HG02571 (cell line): ENCODE results near the gene OR1F1.
"Not testable (repeated sequence)": the region's sequence is repeated elsewhere in the genome, so short reads cannot be mapped to it uniquely, and the experiment has no call there.

ENCODE experiments used
- ATAC-seq: cut with Tn5 transposase; IDR thresholded peaks from one replicate; pipeline ENCODE4 v1.9.1; 2021; ENCODE audit warnings: mild to moderate bottlenecking, moderate library complexity; ENCODE audit not compliant: unreplicated experiment

OR1F1 gene

DNA sequence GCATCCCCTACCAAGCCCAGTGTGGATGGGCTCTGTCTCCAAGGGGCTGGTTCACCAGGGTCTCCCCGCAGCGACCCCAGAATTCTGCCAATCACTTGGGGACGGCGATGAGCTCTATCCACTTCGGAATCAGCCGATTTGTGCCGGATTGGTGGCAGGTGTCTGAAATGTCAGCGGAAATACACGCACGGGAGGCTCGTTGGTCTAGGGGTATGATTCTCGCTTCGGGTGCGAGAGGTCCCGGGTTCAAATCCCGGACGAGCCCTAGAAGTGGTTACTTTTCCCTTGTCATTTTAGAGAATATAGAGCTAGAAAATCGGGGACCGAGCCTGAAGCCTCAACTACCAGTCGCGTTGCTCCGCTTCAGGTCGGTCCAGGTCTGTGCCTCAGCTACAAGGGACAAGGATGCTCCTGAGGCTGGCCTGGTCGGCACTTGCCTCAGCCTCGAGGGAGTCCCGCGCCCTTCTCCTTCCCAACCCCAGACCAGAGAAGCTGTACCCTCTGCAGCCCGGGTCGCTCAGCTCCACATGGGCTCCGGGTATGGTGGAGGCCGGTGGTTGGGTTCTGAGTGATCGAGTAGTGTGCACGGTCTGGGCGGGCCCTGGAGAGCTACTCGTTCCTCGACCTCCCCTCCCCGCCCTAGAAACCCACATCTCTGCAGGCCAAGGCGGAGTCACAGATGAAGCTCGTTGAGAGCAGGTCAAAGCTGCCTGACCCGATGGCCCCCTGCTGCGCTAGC, 16.0 kb upstream of the OR1F1 start:
- ATAC-seq: peak; percentile 17

DNA sequence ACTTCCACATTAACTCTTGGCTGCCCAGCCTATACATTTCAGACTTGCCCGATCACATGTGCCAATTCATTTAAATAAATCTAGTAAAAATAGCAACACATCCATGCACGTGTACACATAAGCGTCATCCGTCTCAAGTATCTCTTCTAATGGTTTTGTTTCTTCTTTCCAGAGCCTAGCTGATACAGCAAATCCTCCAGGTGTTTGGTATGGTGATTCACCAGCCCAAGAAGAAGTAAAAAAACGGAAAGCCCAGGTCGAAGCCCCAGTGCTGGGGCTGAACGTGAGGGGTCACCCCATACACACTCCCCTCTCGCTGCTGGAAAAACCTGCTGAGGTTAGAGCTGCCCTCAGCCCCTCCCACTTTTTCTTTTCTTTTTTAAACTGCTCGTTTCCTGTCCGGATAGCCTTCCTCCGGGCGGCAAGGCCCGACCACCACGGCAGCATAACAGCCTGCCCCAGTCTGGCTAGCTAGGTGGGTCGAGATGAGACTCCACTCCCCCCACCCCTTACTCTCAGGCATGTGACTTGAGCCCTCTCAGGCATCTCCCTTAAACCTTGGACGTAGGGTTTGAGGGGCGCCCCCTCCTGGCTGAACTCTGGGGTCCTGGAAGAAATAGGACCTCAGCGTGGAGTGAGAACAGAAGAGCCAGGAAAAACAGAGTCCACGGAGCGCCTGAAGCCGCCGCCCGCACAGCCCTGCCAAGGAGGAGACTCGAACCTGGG, 13.9 kb upstream of the OR1F1 start:
- no peak for ATAC-seq

DNA sequence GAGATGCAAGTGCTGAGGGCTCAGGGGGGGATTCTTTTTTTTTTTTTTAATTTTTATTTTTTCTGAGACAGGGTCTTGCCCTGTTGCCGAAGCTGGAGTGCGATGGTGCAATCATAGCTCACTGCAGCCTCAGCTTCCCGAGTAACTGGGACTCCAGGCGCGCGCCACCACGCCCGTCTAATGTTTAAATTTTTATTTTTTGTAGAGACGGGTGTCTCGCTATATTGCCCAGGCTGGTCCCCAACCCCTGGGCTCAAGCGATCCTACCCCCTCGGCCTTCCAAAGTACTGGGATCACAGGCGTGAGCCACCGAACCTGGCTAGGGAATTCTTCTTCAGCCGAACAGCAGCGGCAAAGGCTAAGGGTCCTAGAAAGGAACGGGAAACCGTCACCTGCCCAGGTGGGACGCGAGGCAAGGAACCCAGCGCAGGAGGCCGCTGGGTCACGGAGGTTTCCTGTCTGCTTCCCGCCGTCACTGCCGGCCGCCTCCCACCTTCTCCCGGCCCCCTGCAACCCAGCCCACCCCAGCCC, 13.3 kb upstream of the OR1F1 start:
- ATAC-seq: no peak

DNA sequence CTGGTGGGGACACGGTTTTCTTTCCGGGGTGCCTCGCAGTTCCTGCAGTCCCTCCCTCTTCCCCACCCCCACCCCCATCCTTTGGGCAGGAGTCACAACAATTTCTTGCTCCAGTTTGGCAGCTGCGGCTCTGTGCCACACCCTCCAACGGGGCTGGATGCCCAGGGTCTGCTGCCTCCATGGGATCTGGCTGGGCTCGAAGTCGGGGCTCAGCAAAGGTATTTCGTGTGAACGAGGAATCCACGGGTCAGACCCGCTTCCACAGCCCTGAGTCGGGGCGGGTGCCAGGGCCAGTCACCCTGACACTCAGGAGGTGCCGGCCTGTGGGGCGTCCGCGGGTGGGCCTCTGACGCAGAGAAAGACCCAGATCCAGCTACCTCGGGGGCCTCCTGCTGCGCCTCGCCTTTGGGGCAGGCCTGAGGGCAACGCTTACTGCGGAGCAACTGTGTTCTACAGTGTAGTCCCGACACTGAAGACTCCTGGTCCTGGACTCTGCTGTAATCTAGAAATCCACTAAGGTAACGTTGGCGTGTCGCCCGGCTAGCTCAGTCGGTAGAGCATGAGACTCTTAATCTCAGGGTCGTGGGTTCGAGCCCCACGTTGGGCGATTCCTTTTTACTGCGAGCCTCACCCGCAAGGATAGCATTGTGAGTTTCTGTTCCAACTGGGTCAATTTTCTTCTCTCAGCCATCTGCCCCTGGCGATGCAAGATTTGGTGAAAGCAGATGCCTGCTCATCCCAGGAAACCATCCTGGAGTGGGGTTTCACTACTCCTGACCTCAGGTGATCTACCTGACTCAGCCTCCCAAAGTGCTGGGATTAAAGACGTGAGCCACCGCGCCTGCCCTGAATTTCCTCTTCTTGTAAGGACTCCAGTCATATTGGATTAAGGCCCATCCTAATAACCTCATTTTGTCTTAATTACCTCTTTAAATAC, 12.6 kb upstream of the OR1F1 start:
- no peak for ATAC-seq

DNA sequence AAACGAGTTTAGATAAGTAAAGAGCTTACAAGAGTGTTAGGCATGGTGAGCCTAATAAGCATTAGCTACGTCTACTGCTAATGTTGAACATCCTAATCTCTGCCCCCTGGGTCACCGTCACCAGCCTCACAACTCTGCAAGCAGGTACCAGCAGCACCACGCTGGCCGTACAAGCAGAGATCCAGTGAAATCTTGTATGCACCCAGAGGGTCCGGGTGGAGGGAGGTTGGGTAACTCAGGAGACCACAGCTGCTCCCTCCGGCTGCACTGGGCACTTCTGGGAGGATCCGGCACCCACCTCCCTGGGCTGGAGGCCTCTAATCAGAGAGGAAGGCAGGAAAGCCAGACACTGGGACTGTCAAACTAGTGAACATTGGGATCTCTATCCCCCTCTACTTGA, 8.4 kb upstream of the OR1F1 start:
- ATAC-seq: no peak

DNA sequence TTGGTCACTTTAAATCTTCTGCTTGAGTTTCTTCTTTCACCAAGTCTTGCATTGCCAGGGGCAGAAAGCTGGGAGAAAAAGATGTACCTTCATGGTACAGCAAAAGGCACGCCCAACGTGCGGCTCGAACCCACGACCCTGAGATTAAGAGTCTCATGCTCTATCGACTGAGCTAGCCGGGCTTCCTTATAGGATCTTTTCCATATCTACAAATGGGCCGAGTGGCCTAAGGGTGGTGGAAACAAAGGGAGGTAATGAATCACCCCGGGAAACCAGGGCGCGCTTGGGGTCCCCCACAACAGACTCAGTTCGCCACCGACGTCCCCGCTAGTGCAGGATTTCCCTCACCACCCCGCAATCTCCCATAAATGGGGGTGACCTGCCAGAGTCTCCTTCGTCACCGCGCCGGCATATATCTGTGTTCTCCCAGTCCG, 7.5 kb upstream of the OR1F1 start:
- ATAC-seq: no peak

DNA sequence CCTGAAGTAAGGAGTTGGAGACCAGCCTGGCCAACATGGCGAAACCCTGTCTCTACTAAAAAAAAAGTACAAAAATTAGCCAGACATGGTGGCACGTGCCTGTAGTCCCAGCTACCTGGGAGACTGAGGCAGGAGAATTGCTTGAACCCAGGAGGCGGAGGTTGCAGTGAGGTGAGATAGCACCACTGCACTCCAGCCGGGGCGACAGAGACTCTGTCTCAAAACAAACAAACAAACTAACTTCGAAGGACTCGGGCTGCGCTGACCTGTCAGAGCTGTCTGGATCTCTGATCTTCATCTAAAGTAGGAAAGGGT, 5.8 kb upstream of the OR1F1 start:
- not testable (repeated sequence) for ATAC-seq

DNA sequence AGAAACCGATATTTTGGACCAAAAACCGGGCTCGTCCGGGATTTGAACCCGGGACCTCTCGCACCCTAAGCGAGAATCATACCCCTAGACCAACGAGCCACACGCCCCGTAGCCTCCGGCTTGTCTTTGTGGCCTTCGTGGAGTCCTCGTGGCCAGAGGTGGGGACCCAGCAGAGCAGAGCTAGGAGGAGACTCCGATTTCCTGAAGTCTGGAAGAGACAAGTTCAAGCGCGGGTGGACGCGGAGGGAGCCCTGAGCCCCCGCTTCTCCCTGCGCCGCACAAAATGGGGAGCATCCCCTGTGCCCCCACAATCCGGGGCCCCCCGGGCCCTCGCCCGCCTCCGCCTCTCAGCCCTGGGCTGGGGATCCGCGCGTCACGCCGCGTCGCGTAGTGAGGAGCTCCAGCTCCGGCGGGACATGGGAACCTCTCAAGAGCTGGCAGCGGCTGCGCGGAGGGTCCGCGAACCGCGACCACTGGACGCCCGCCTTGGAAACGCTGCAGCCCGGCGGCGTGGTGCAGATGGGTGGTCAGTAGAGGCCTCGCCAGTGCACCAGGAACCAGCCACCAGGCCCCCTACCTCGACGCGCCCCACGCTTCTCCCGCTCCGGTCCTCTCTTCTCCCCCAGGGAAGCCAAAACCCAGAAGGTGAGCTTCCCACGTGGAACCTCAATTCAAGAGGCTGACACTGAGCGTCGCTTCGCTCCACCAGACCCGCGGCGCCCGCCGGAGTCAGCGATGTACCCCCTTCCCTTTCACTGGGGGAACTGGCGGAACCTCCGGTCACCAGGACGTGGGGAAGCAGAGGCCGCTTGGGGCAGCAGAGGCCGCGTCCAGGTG, 5.2 kb upstream of the OR1F1 start:
- ATAC-seq: no peak

DNA sequence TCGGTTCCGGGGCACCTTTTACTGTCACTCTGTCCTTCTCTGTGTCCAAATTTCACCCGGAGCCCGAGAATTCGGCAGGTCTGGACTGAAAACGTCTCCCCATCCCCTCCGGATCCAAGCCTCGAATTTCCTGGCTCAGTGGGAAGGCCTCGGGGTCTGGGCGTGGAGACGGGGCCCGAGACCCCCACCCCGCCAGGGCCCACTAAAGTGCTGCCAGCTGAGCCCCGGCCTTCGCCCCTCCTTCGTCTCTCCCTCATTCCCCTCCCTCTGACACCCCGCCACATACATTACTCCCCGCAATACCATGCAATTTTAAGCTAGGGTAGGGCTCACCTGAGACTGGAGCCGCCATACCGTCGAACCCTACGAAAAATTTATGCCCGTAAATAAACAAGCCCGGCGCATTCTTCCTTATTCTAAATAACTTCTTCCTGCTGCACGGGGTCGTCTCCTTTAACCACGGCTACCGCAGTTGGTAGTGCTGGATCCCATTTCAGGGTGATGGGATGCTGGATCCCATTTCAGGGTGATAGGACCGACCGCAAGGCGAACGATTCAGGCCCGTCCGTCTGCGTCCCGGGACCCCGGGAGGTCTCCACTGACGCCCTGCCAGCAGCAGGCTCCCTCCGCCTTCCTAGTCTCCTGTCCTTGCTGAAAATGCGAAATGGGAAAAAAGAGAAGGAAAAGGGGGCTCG, 4.4 kb upstream of the OR1F1 start:
- no peak for ATAC-seq

DNA sequence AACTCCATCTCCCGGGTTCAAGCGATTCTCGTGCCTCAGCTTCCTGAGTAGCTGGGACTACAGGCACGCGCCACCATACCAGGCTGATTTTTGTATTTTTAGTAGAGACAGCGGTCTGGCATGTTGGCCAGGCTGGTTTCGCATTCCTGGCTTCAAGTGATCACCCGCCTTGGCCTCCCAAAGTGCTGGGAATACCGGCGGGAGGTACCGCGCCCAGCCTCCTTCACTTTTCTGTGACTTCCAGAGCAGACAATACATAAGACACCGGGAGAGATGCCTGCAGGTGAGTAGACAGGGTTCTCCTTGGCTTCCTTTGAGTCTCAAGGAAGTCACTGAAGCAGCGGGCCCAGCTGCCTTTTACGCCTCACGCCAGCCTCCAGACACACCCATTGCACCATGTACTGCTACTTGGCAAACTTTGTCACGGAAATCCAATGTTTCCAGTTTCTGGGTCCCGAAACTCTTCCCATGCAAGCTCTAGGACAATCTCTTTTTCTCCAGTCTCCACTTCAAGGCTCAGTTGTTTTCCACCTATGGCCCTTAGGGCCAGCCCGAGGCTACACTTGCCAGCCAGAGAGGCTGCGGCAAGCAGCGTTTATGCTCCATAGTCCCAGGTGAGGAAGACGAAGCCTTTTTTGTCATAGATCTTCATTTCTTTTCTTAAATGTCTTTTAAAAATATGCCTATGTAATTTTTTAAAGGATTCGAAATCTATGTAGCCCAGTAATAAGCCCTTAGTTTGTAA, 886 bp upstream of the OR1F1 start:
- ATAC-seq: no peak

DNA sequence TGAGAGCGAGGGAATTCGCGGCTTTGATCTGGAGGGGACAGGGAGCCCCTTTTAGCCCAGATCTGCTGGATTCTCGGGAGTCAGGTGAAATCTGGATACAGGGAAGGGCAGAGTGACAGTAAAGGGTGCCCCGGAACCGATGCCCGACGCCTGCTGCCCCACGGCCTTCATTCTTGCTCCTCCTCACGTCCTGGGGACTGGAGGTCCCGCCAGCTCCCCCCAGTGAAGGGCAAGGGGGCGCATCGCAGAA, 596 bp downstream of the OR1F1 start:
- ATAC-seq: no peak

DNA sequence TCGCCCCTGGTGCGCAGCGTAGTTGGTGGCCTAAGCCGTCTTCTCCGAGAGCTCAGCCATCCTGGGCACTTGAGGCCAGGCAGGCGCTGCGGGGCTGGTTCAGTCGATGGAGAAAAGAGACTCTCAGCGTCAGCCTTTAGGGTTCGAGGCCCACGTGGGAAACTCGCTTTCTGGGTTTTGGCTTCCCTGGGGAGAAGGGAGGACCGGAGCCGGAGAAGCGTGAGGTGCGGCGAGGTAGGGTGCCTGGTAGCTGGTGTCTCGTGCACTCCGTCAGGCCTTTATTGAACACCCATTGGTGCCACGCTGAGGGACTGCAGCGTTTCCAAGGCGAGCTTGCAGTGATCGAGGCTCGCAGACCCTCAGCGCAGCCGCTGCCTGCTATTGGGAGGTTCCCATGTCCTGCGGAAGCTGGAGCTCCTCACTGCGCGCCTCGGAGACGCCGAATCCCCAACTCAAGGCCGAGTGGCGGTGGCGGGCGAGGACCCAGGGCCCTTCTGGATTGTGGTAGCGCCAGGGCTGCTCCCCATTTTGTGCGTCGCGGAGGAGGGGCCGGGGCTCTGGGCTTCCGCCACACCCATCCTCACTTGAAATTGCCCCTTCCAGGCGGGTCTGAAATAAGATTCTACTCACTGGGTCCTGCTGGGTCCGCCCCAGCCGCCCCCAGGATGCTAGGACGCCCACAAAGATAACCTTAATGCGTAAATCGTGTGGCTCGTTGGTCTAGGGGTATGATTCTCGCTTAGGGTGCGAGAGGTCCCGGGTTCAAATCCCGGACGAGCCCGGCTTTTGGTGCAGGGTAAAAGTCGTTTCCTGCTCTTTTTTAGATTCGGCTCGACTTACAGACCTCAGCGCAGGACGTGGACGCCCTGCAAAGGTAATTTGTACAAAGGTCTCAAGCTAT, 1.2 kb downstream of the OR1F1 start:
- no peak for ATAC-seq

DNA sequence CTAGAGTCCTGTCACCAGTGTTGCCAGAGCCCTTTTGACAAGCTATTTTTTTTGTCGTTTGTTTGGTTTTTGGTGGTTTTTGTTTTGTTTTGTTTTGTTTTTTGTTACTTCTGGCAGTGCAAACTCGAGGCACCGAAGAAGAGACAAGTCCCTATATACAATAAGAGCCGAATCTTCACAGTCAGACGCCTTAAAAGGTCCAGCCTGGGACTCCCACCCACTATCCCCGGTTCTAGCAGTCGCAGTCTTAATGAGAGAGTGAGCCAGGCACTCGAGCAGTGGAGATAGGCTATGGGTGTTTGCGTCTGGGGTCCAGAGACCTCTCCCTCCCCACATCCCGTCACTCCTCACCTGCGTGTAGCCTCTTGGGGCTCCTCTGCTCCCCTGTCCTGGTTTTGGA, 1.9 kb downstream of the OR1F1 start:
- no peak for ATAC-seq

DNA sequence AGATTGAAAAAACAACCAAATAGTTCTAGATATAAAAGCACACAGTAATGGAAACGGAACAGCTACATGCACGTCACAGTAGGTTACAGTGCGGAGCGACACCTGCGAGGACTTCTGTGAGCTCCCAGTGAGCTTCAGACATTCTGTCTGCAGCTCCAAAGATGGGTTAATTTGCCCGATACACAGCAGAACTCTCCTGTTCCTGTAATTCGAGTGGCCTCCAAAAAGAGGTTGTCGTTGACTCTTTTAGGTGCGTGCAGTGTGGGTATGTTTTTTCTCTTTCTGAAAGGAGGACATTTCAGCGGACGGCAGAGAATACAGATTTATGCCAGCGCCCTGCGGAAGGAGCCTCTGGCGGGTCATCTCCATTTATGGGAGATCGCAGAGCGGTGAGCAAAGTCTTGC, 2.9 kb downstream of the OR1F1 start:
- no peak for ATAC-seq

DNA sequence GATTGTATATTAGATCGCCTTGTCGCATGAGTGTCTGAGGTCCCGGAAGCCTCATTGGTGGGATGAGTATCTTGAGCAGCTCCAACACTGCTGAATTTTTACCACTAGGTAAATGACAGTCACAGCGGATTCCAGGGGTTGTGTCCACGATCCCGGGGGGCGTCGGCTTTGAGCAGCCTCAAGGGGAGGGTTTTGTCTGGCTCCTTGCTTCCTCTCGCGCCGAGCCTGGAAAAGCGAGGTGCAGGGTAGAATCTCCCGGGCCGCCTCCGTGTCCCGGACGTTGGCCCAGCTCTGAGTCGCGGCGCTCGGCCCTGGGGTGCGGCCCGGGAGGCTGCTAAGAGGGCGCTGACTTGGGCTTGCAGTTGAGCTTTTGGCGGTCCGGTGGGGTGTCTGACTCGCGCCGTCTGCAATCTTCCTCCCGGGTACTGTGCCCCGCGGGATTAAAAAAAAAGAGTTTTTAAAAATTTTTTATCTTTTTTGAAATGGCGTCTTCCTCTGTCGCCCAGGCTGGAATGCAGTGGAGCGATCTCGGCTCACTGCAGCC, 4.5 kb downstream of the OR1F1 start:
- no peak for ATAC-seq

DNA sequence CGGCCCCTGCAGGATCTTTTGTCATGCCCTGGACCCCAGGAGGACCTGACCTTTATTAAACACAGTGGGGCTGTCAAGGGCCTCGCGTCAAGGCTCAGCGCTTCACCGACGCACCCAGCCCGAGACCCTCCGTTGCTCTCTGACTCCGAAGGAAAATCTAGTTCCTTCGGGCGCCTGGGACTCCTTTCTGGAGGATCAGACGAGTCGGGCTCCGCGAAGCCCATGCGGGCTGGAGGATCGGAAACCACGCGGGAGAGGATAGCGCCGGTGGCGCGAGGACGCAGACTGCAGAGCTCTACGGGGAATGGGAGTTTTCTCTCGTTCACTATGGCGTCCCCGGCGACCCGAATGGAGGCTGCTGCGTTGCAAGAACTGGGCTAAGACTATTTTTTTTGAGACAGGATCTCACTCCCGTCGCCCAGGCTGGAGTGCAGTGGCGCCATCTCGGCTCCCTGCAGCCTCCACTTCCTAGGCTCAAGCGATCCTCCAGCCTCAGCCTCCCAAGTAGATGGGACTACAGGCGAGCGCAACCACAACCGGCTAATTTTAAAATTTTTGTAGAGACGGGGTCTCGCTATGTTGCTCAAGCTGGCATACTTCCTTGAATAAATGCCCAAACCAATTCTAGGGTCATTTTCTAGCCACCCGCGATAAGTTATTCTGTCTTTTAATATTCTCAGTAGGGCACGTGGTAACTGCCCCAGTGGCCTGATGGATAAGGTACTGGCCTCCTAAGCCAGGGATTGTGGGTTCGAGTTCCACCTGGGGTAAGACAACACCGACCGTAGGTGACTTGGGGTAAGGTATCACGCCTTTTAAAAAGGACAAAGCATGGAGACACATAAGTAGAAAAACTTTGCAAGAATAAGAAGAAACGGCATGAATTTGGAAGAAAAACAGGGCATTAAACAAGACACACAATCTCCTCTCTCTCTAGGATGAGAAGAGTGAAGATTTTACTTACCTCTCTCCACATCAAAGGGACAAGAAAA, 5.5 kb downstream of the OR1F1 start:
- no peak for ATAC-seq

DNA sequence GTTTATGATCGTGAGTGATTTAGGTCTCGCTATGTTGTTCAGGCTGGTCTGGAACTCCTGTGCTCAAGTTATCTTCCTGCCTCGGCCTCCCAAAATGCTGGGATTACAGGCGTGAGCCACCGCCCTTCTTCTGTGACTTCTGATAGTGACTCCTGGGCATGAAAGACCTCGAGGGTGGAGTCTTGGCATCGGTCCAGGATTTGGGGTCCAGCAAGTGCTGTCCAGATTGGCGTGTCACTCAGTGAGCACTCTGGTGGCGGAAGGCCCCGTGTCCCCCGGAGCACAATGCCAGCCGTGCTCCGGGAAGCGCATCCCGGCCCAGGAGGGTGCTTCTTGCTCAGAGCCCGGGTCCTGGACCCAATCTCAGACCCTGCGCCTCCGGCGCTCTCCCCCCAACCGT, 6.8 kb downstream of the OR1F1 start:
- no peak for ATAC-seq
